Inflammatory macrophage treated with lipopolysaccharide for 4 hours (primary cell): ENCODE results near the gene SIPA1L2.

Experiments
- DNase-seq: peaks from one replicate; pipeline ENCODE4 v3.0.0-alpha.2; 2020

SIPA1L2 gene

GRCh38 chr1:232587141-232588008 lies 42.6 kb downstream of the SIPA1L2 start:
- no peak for DNase-seq

GRCh38 chr1:232586679-232587078 lies 43.3 kb downstream of the SIPA1L2 start:
- DNase-seq = no peak

GRCh38 chr1:232585486-232585885 lies 44.4 kb downstream of the SIPA1L2 start:
- DNase-seq = no peak

- no peak for DNase-seq
These were observed 48.0 kb downstream of the SIPA1L2 start for GRCh38 chr1:232581932-232582331.
